CD14-positive monocyte (primary cell): ENCODE data around the gene TMEM128. TPM values are rescaled to one million over a fixed set of nuclear protein-coding genes. Genes with fewer than 3 reads are reported as not detected.

ENCODE experiments used
- DNase-seq, 3 donors: peaks; one replicate each; pipeline ENCODE4 v3.0.0-alpha.2; 2011 to 2022
- H2AFZ ChIP-seq: 2 replicates; pipeline ENCODE4 v1.6.0; 2012; ENCODE audit warnings: mild to moderate bottlenecking, low read depth, low read length, inconsistent platforms; ENCODE audit not compliant: insufficient read depth, poor library complexity, severe bottlenecking
- H3K27ac ChIP-seq, 2 donors: 1 replicate in 1 of 2; 2 replicates in 1 of 2; pipeline ENCODE4 v1.5.1; 2012 to 2013; ENCODE audit warnings: low read length in 2 of 2, control low read depth in 1 of 2, inconsistent platforms in 1 of 2, low read depth in 1 of 2, mild to moderate bottlenecking in 1 of 2
- H3K27me3 ChIP-seq, 2 donors: one replicate each; pipeline versions ENCODE4 v1.6.0 to v1.6.1; 2011 to 2013; ENCODE audit warnings: low read length in 2 of 2; ENCODE audit not compliant: control insufficient read depth in 2 of 2, insufficient read depth in 2 of 2
- H3K36me3 ChIP-seq, 2 donors: replicated peaks in 1 of 2; 1 replicate in 1 of 2; 2 replicates in 1 of 2; pipeline versions ENCODE4 v1.5.1 to v1.6.1; 2012 to 2013; ENCODE audit warnings: low read length in 2 of 2, control low read depth in 1 of 2, inconsistent platforms in 1 of 2, mild to moderate bottlenecking in 1 of 2; ENCODE audit not compliant: insufficient read depth in 2 of 2, control insufficient read depth in 1 of 2
- H3K4me1 ChIP-seq, 2 donors: 1 replicate in 1 of 2; 2 replicates in 1 of 2; pipeline versions ENCODE4 v1.5.1 to v1.6.1; 2012 to 2013; ENCODE audit warnings: low read length in 2 of 2, control low read depth in 1 of 2, inconsistent platforms in 1 of 2, mild to moderate bottlenecking in 1 of 2, moderate library complexity in 1 of 2; ENCODE audit not compliant: insufficient read depth in 2 of 2, control insufficient read depth in 1 of 2
- H3K4me2 ChIP-seq: replicated peaks from 2 replicates; pipeline ENCODE3; 2012; ENCODE audit warnings: low read length, moderate library complexity, mild to moderate bottlenecking; ENCODE audit not compliant: poor library complexity, severe bottlenecking; ENCODE audit errors: extremely low read depth
- H3K4me3 ChIP-seq, 3 experiments: fragments of 200-600 bp in 1 of 3; sonication (generic) in 1 of 3; replicated peaks in 1 of 3; 1 replicate in 2 of 3; 2 replicates in 1 of 3; pipeline ENCODE4 v1.5.1; 2011 to 2013; ENCODE audit warnings: low read length in 3 of 3, mild to moderate bottlenecking in 3 of 3, control low read depth in 2 of 3, low read depth in 2 of 3, inconsistent platforms in 1 of 3, moderate library complexity in 1 of 3
- H3K79me2 ChIP-seq: 2 replicates; pipeline ENCODE4 v1.6.0; 2012; ENCODE audit warnings: mild to moderate bottlenecking, control low read depth, inconsistent platforms, low read length, moderate library complexity; ENCODE audit not compliant: insufficient read depth
- H3K9ac ChIP-seq: 2 replicates; pipeline ENCODE4 v1.6.0; 2017; ENCODE audit warnings: low read length, mild to moderate bottlenecking; ENCODE audit not compliant: insufficient read depth, poor library complexity, severe bottlenecking
- H3K9me3 ChIP-seq, 2 donors: replicated peaks in 1 of 2; 1 replicate in 1 of 2; 2 replicates in 1 of 2; pipeline versions ENCODE4 v1.5.1 to v1.6.1; 2012 to 2013; ENCODE audit warnings: low read length in 2 of 2, control low read depth in 1 of 2; ENCODE audit not compliant: control insufficient read depth in 1 of 2, insufficient read depth in 1 of 2
- H4K20me1 ChIP-seq: 2 replicates; pipeline ENCODE4 v1.6.0; 2012; ENCODE audit warnings: mild to moderate bottlenecking, low read length, control low read depth, moderate library complexity; ENCODE audit not compliant: insufficient read depth
- H3K27ac Mint-ChIP-seq, 7 donors: one replicate each; pipeline ENCODE4 v1.8.0; 2020; ENCODE audit warnings: mild to moderate bottlenecking in 7 of 7, mixed read lengths in 7 of 7, moderate library complexity in 6 of 7, inconsistent platforms in 2 of 7
- H3K27me3 Mint-ChIP-seq, 3 donors: one replicate each; pipeline ENCODE4 v1.8.0; 2021 to 2022; ENCODE audit warnings: low read depth in 3 of 3, mild to moderate bottlenecking in 3 of 3, mixed read lengths in 3 of 3, moderate library complexity in 3 of 3, inconsistent platforms in 1 of 3
- H3K36me3 Mint-ChIP-seq, 2 donors: one replicate each; pipeline ENCODE4 v1.8.0; 2020; ENCODE audit warnings: mixed read lengths in 2 of 2, inconsistent platforms in 1 of 2, mild to moderate bottlenecking in 1 of 2
- H3K4me1 Mint-ChIP-seq: one replicate; pipeline ENCODE4 v1.8.0; 2020; ENCODE audit warnings: mild to moderate bottlenecking, mixed read lengths
- H3K4me3 Mint-ChIP-seq, 2 donors: one replicate each; pipeline ENCODE4 v1.8.0; 2020; ENCODE audit warnings: mild to moderate bottlenecking in 2 of 2, mixed read lengths in 2 of 2, moderate library complexity in 1 of 2
- H3K9me3 Mint-ChIP-seq, 7 donors: one replicate each; pipeline ENCODE4 v1.8.0; 2020 to 2022; ENCODE audit warnings: mixed read lengths in 7 of 7, mild to moderate bottlenecking in 6 of 7, moderate library complexity in 6 of 7, inconsistent platforms in 2 of 7
- WGBS: methylation state at CpG from one replicate; pipeline ENCODE4 v1.1.5; 2013; ENCODE audit warnings: missing lambda C conversion rate; ENCODE audit not compliant: insufficient coverage; 5-methylcytosine and 5-hydroxymethylcytosine counted together
- intact Hi-C, 2 donors: fragments of 100-400 bp; cut with micrococcal nuclease; formaldehyde crosslinking; loops; one replicate each; pipeline versions ENCODE4 v1.15.0 to v1.15.1; 2023
- polyA plus RNA-seq, 3 donors: library from polyadenylated mRNA; depleted of rRNA in 1 of 3; unstranded in 2 of 3; stranded (reverse) in 1 of 3; fragments of 300-500 nt in 2 of 3; fragments of >200 nt in 1 of 3; fragmentation: Illumina TruSeq in 2 of 3; gene quantifications; 1 replicate in 2 of 3; 2 replicates in 1 of 3; pipeline ENCODE4 v1.2.3, GENCODE V29; 2012 to 2021
- TF ChIP-seq, protein P1 (sequence below): fragments of 200-600 bp; IDR thresholded peaks from one replicate; pipeline ENCODE4 v1.8.0; 2022; ENCODE audit warnings: antibody characterized with exemption, mild to moderate bottlenecking

The TMEM128 gene
- polyA plus RNA-seq, 3 donors, result 11.4 to 35.1 (median 29.7) TPM

DNA sequence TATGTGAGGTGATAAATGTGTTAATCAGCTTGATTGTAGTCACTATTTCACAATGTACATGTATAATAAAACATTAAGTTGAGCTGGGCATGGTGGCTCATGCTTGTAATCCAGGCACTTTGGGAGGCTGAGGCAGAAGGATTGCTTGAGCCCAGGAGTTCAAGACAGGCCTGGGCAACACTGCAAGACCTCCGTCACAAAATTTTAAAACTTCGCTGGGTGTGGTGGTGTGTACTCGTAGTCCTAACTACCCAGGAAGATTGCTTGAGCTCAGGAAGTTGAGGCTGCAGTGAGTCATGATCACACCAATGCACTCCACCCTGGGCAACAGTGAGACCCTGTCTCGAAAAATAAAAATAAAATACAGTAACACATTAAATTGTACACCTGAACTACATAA, 21.8 kb upstream of the TMEM128 start:
- Mint-ChIP-seq H3K4me3 (peak overlapping the region in 1 of 2 donors; percentile 6), H3K27ac (peak overlapping the region; percentile 94 to 99 (median 98)), H3K4me1 (peaks cover 52% of the 10 kb centered on the region), H3K9me3 (peaks cover 0 to 3% (median 0%) of the 10 kb centered on the region in 7 donors), H3K27me3 (peaks cover 0 to 3% (median 2%) of the 10 kb centered on the region in 3 donors), H3K36me3 (peaks cover 53 to 59% of the 10 kb centered on the region in 2 donors)
- Histone ChIP-seq H3K4me2 (peak overlapping the region; percentile 29), H3K27me3 (no peaks in the 10 kb centered on the region), H2AFZ (no peak overlapping the region), H3K4me1 (peaks cover 41 to 64% of the 10 kb centered on the region in 2 donors), H4K20me1 (no peaks in the 10 kb centered on the region), H3K27ac (peak overlapping the region; percentile 88 to 98), H3K36me3 (peaks cover 22 to 38% of the 10 kb centered on the region in 2 donors), H3K79me2 (no peaks in the 10 kb centered on the region), H3K9me3 (peaks cover 0 to 2% of the 10 kb centered on the region in 2 donors), H3K4me3 (peak overlapping the region in 1 of 3 experiments; percentile 15), H3K9ac (peak overlapping the region; percentile 66)
- DNase-seq, result peak; percentile 80 to 85 (median 84)
- TF ChIP-seq, protein P1, sequence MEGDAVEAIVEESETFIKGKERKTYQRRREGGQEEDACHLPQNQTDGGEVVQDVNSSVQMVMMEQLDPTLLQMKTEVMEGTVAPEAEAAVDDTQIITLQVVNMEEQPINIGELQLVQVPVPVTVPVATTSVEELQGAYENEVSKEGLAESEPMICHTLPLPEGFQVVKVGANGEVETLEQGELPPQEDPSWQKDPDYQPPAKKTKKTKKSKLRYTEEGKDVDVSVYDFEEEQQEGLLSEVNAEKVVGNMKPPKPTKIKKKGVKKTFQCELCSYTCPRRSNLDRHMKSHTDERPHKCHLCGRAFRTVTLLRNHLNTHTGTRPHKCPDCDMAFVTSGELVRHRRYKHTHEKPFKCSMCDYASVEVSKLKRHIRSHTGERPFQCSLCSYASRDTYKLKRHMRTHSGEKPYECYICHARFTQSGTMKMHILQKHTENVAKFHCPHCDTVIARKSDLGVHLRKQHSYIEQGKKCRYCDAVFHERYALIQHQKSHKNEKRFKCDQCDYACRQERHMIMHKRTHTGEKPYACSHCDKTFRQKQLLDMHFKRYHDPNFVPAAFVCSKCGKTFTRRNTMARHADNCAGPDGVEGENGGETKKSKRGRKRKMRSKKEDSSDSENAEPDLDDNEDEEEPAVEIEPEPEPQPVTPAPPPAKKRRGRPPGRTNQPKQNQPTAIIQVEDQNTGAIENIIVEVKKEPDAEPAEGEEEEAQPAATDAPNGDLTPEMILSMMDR, result no peak
- WGBS, result no CpG with 5 or more reads among the region's 4 CpGs
- intact Hi-C loops, result no loop called here

DNA sequence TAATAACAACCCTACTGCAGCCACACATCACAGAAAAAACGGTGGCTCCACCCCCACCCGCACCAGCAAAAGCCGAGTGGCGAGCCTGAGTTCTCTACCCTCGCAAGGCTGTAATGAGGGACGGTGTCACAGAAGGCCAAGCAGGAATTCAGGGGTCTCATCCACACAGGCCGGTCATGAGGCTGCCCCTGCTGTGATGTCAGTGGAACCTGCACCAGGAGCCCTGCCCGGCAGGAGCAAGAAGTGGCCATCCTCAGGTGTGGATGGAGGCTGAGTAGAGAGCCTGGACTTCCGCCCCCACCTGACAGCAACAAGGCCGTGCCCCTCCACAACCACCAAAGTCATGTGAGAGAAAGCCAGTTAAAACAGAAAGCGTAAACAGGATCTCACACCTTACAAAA, 21.3 kb upstream of the TMEM128 start:
- Mint-ChIP-seq H3K27ac (peak overlapping the region; percentile 94 to 99 (median 98)), H3K9me3 (peaks cover 0 to 3% (median 0%) of the 10 kb centered on the region in 7 donors), H3K27me3 (peaks cover 0 to 6% (median 2%) of the 10 kb centered on the region in 3 donors), H3K4me1 (peaks cover 52% of the 10 kb centered on the region), H3K4me3 (no peak overlapping the region), H3K36me3 (peaks cover 48 to 54% of the 10 kb centered on the region in 2 donors)
- TF ChIP-seq, protein P1, result no peak
- Histone ChIP-seq H3K9me3 (peaks cover 0 to 2% of the 10 kb centered on the region in 2 donors), H2AFZ (no peak overlapping the region), H3K27ac (peak overlapping the region; percentile 88 to 98), H3K9ac (peak overlapping the region; percentile 66), H3K36me3 (peaks cover 17 to 33% of the 10 kb centered on the region in 2 donors), H3K4me3 (peak overlapping the region in 1 of 3 experiments; percentile 1), H4K20me1 (no peaks in the 10 kb centered on the region), H3K79me2 (no peaks in the 10 kb centered on the region), H3K4me2 (peak overlapping the region; percentile 29), H3K27me3 (no peaks in the 10 kb centered on the region), H3K4me1 (peaks cover 41 to 64% of the 10 kb centered on the region in 2 donors)
- intact Hi-C loops, result no loop called here
- WGBS, result 94% methylated on average over 4 of the region's 11 CpGs
- no peak for DNase-seq
